Endometrium (tissue), 2 donors: ENCODE data around the gene CREB3L2.

Source experiments
- FAIRE-seq: peaks from 2 replicates; lab custom pipeline; 2012; peaks lifted over from hg19 to GRCh38; lab: Jason Lieb, UNC
- donor health status: control.
- donor health status: control.

Gene CREB3L2

GRCh38 chr7:137950967-137951366 lies 50.9 kb downstream of the CREB3L2 start:
- FAIRE-seq = no peak

- FAIRE-seq = no peak
These were observed 51.6 kb downstream of the CREB3L2 start for GRCh38 chr7:137950263-137950621.

DNA sequence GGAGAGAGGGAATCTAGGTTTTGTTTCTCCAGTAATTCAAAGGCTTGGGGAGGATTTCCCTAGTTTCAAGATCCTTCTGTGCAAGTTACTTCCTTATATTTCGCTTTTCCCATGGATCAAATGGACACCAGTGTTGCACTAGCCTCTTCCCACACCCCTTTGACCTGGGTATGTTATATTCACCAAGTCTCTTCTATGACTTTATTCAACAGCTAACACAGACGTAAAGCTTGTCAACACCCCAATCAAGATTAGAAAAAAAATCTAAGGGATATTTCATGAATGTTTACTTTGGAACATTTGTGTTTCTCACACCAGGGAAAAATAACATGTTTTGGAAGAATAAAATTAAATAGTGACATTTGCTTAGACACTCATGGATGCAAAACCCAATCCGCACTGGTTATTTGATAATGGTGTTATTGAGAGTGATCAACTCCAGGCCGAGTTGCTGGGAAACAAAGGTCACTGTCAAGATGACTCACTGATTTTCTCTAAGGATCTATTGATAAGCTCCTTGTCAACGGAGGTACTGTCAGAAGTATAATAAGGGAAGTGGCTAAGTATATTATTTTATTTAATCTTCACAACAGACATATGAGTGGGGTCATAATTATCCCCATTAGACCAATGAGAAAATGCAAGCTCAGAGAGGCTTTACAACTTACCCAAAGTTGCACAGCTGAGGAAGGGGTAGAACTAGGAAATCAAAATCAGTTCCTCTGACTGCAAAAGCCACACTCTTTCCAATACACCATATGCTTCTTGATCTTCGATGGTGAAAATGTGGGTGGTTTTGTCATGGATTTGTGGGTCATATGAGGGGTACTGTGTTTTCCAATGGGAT lies 52.2 kb downstream of the CREB3L2 start:
- FAIRE-seq = no peak

DNA sequence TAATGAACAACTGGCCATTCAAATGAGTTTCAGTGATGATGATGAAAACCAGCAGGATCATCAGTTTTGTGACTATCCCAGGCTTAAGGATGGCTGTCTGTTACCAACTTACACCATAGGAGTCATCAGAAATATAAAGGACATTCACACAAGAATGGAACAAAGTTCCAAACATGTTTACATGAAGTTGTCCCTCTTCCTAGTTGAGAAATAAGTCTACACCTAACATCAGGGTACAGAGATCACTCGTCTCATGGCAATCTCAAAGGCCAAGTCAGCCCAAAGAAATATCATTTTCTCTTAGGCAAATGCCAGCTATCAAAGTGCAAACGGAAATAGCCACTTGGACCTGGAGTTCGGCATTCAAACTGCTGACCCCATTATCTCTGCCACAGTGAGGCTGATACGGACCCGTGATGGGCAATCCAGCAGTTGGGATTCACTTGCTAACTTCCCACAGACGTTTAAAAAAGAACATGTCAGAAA lies 53.0 kb downstream of the CREB3L2 start:
- FAIRE-seq = no peak

DNA sequence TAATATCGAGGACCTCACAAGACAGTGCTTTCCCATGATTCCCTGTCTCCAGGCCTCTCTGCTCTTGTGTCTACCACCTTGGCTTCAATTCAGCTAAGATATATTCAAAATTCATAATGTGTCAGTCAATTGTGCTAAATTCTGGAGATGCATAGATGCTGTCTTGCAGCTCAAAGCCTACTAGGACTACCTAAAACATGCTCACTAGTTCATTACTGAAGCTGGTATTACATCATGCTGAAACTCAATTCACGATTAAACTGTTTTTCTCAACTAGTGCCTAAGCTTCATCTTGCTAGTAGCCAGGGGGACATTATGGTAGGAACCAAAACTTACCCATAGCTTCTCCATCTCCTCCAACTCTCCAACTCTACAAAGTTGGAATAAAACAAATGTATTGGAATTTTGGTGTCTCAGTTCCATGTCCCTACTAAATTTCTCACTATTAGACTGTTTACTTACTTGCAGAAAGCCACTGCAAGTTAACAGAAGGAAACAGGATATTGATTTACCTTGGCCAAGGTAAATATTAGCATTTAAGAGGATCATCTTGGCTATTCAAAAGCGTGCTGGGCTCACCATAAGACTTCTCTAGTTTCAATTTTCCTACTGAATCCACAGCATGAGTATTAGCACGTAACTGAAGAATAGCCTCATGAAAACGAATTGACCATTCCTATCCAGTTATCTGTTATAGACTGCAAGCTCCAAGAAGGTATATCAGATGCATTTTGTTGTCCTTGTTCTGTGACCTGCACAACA lies 53.6 kb downstream of the CREB3L2 start:
- no peak for FAIRE-seq

DNA sequence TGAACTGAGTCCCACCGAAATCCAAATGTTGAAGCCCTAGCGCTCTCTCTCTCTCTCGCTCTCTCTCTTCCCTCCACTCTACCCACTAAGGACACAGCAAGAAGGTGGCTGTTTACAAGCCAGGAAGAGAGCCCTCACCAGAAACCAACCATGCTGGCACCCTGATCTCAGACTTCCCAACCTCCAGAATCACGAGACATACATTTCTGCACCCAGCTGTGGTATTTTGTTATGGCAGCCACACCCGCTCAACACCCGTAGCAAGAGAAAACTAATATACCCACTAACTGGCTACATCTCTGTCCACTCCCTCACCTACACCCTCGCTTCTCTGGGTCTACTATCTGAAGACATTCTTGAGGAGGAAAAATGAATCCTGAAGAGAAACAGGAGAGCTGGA lies 54.8 kb downstream of the CREB3L2 start:
- no peak for FAIRE-seq

DNA sequence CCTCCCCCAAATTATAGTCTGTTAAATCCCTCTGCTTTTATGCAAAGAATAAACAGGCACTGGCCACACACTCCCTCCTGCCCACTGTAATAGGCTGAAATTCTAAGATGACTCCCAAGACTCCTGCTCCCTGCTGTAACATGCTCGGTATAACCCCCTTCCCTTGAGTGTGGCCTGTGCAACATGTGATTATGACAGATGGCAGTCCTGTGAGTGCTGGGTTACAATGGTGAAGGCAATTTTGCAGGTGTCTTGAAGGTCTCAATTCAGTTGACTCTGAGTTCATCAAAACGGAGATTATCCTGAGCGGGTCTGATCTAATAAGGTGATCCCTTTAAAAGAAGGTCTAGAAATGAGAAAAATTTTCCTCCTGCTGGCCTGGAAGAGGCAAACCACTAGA lies 55.9 kb downstream of the CREB3L2 start:
- no peak for FAIRE-seq

GRCh38 chr7:137944168-137944567 lies 57.7 kb downstream of the CREB3L2 start:
- FAIRE-seq = no peak

DNA sequence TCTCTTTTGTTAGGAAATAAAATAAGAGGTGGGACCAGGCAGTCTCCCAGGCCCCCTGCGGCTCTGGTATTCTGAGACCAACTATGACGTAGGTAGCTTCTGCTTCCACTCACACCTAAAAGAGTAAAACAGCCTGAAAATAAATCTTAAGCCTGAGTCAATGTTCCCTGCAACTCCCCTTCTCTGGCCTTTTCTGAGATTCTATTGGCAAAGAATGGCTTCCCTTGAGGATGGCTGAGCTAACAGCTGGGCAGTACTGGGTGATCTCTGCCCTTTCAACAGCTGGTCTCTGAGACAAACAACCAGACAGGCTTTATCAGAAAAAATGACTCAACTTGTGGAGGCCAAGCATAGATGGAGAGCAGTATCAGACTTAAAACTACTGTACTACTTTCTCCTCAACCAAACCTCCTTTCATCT lies 58.7 kb downstream of the CREB3L2 start:
- no peak for FAIRE-seq

DNA sequence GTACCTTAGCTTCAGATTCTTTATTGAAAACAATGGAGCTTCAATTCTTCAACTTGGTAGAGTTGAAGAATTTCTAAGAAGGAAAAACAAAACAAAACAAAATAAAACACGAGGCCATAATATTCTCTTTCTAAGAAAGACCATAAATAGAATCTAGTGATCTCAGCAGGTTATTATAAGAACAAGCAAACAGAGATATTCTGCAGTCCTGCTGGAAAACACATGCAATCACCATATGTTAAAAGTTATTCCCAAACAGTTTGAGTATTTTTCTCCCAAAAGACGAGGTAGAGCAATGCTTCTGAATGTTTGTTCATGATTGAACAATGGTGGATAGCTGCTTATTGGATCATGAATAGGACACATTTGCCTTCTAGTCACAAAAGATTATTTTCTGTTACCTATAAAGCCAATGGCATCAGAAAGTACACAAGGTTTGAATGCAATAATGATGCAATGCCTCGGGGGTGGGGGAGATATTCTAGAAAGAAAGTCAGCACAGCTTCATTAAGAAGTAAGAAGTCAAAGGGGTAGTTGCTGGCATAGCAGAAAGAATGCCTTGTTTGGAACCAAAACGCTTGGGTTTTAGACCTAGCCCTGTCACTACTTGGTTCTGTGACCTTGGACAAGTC lies 59.3 kb downstream of the CREB3L2 start:
- FAIRE-seq = peak; percentile 91

- no peak for FAIRE-seq
These were observed 61.0 kb downstream of the CREB3L2 start for GRCh38 chr7:137940656-137941518.

GRCh38 chr7:137940218-137940617 lies 61.7 kb downstream of the CREB3L2 start:
- FAIRE-seq = no peak

DNA sequence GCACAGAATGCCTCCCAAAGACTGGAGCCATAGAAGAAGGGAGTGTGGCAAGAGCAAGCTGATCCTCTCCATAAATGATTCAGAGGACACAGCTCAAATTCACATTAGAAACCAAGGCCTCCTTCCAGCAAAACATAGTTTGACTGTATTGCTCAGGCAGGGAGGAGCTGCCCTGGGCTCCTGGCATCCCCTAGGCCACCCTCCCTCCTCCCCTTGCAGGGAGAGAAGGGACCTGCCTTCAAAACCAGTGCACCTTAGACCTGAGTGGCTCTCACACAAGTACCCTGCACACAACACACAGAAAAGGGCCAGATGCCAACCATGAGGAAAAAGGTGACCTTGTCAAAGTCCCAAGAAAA lies 64.7 kb downstream of the CREB3L2 start:
- no peak for FAIRE-seq

GRCh38 chr7:137936509-137937201 lies 65.2 kb downstream of the CREB3L2 start:
- FAIRE-seq = no peak

DNA sequence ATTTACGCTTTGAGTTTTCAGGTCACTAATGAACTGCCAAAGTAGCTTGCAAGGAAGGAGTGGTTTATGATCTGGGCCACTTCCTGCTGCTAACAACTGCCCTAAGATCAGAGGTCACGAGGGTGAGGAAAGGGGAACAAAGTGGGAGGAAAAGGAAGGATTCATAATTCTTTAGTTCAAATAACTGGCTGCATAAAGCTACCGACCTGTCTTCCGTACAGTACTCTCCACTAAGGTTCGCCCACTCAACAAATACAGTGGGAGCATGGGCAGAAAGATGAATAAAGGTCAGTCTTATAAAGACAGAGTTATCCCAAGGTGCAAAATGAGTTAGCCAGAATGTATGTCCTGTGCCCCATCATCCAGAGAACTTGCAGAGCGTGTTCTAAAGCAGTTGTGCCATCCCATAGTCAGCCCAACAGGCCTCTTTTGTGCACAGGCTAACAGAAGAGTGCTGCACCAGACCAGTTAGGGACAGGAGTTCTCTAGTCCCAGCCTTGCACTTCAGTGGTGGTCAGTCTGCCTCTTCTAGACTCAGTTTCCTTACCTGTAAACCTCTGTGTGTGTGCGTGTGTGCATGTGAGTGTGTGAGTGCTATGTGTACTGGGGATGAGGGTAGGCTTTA lies 65.9 kb downstream of the CREB3L2 start:
- no peak for FAIRE-seq

DNA sequence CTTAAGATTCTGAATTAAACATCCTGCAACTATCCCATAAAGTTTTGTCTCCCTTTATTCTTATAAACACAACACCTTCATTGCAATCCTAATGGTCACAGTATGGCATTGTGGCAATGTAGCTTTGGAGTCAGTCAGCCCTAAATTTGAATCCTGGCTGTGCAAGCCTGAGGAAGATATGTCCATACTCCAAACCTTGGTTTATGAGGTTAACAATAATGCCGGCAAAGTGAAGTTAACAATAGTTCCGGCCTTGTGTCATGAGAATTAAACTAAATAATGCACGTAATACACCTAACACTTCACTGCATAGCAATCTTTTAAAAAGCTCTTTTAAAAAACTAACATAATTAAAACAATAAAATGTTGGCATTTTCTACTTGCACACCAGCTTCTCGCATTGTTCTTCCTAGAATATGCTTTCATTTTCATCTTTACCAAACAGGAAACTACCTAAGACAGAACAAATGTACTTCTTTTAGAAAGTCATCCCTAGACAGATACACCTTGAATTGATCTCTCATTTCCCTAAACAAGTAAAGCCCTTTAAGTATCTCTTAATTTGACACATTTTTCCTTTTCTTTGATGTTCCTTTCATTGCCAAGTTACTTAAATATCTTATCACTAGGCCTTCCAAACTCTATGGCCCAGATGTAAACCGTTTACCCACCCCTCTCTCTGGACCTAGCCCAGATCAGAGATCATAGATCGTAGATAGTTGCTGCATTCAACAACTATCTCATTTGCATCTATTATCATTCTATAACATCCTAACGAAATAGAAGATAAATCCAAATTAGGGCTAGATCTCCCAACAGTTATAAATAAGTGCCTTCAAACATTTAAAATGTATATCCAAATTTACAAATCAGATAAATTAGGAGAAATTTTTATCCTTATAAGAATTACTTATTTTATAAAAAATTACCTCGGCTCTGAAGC lies 66.7 kb downstream of the CREB3L2 start:
- no peak for FAIRE-seq

GRCh38 chr7:137934176-137934826 lies 67.6 kb downstream of the CREB3L2 start:
- no peak for FAIRE-seq

DNA sequence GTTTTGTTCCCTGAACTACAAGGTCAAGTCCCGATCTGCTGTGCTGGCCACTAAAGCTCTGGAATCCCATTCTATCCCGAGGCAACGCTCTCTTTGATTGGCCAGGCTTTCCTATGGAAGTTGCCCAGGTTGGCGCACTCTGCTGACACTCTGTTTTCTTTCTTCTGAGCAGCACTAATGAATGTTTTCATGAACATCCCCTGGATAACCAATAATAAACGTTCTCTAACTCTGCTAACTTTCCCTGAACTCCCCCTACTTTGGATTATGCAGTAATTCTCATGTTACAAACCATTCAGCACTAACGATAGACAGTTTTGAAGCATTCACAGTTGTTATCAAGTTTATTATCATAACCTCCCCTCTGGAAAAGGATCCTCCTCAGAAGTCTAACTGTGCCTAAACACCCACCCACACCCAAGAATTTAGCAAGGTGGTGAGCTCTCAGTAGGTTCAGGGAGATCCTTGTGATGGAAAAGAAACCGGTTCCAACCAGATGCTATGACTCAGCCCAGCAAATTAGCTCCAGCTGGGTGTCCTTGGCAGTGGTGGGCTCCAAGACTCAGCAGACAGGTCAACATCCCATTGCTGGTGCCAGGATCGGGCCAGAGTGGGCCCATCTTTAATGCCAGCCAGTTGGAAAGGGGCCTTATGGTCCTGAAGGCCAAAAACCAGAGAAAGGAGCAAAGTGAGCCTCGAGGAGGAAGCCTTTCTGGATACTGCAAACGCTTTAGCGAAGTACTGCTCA lies 68.4 kb downstream of the CREB3L2 start:
- no peak for FAIRE-seq

DNA sequence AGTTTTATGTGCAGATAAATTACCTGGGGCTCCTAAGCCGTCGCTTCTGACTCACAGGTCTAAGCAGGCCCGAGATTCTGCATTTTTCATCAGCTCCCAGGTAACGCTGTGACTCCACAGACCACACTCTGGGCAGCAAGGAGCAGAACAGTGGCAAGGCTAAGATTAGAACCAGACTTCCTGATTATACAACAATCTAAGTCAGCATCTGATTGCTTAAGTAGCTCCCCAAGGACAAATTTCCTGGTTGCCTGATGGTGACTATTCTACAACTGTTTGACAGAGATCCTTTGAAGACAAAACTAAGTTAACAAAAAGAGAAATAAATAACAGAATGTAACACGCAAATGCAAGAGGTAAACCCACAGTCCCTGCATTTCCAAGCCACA lies 69.0 kb downstream of the CREB3L2 start:
- no peak for FAIRE-seq
